ENCODE data around the gene SPACA9. TPM values are rescaled to one million over a fixed set of nuclear protein-coding genes. Genes with fewer than 3 reads are reported as not detected.

The SPACA9 gene
- total and polyA plus RNA-seq, 2 experiments from 2014 or later = 1.1 to 1.5 TPM

DNA sequence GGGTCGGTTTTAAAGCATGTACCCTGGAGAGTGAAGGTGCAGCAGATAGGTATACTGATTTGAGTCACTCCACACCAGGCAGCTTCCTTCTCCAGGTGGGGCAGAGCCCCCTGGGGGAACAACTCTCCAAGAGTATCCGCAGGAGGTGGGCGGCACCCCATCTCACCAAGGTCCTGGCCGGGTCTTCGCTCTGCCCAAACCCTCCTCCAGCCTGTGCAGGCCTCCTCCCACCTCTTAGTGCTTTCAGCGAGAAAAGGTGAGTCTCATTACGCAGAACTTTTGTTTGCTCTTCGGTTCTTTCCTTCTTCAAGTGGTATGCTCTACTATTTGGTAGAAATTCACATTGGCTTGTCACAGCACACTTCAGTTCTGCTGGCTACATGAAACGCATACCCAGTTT is 13.7 kb downstream of the SPACA9 start:
- Mint-ChIP-seq H3K4me1 (no peaks in the 10 kb centered on the region; the same call in 2 of the 3 replicates), H3K36me3 (ENCODE audit: low read depth) (peaks cover 15% of the 10 kb centered on the region; the same call in 1 of the 3 replicates), H3K4me3 (no peak overlapping the region; the same call in 2 of the 3 replicates), H3K27me3 (ENCODE audit: insufficient read depth, low read depth, poor library complexity) (peaks cover 5% of the 10 kb centered on the region), H3K27ac (no peak overlapping the region), H3K9me3 (no peaks in the 10 kb centered on the region)
- TF ChIP-seq, protein P1, sequence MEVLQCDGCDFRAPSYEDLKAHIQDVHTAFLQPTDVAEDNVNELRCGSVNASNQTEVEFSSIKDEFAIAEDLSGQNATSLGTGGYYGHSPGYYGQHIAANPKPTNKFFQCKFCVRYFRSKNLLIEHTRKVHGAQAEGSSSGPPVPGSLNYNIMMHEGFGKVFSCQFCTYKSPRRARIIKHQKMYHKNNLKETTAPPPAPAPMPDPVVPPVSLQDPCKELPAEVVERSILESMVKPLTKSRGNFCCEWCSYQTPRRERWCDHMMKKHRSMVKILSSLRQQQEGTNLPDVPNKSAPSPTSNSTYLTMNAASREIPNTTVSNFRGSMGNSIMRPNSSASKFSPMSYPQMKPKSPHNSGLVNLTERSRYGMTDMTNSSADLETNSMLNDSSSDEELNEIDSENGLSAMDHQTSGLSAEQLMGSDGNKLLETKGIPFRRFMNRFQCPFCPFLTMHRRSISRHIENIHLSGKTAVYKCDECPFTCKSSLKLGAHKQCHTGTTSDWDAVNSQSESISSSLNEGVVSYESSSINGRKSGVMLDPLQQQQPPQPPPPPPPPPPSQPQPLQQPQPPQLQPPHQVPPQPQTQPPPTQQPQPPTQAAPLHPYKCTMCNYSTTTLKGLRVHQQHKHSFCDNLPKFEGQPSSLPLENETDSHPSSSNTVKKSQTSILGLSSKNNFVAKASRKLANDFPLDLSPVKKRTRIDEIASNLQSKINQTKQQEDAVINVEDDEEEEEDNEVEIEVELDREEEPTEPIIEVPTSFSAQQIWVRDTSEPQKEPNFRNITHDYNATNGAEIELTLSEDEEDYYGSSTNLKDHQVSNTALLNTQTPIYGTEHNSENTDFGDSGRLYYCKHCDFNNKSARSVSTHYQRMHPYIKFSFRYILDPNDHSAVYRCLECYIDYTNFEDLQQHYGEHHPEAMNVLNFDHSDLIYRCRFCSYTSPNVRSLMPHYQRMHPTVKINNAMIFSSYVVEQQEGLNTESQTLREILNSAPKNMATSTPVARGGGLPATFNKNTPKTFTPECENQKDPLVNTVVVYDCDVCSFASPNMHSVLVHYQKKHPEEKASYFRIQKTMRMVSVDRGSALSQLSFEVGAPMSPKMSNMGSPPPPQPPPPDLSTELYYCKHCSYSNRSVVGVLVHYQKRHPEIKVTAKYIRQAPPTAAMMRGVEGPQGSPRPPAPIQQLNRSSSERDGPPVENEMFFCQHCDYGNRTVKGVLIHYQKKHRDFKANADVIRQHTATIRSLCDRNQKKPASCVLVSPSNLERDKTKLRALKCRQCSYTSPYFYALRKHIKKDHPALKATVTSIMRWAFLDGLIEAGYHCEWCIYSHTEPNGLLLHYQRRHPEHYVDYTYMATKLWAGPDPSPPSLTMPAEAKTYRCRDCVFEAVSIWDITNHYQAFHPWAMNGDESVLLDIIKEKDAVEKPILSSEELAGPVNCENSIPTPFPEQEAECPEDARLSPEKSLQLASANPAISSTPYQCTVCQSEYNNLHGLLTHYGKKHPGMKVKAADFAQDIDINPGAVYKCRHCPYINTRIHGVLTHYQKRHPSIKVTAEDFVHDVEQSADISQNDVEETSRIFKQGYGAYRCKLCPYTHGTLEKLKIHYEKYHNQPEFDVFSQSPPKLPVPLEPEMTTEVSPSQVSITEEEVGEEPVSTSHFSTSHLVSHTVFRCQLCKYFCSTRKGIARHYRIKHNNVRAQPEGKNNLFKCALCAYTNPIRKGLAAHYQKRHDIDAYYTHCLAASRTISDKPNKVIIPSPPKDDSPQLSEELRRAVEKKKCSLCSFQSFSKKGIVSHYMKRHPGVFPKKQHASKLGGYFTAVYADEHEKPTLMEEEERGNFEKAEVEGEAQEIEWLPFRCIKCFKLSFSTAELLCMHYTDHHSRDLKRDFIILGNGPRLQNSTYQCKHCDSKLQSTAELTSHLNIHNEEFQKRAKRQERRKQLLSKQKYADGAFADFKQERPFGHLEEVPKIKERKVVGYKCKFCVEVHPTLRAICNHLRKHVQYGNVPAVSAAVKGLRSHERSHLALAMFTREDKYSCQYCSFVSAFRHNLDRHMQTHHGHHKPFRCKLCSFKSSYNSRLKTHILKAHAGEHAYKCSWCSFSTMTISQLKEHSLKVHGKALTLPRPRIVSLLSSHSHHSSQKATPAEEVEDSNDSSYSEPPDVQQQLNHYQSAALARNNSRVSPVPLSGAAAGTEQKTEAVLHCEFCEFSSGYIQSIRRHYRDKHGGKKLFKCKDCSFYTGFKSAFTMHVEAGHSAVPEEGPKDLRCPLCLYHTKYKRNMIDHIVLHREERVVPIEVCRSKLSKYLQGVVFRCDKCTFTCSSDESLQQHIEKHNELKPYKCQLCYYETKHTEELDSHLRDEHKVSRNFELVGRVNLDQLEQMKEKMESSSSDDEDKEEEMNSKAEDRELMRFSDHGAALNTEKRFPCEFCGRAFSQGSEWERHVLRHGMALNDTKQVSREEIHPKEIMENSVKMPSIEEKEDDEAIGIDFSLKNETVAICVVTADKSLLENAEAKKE (CRISPR knock-in tag; IDR thresholded peaks at IDR 0.05) = no peak
- peaks cover 14% of the 10 kb centered on the region; the same call in 1 of the 2 replicates for H3K36me3 ChIP-seq (ENCODE audit: insufficient read depth)
- no peak overlapping the region for H3K4me2 ChIP-seq
- H4K20me1 ChIP-seq (replicated peaks; ENCODE audit: insufficient read depth) = 0 out of 2 replicates have a peak, but pooled peaks cover 5% of the 10 kb centered on the region
- H3K4me1 ChIP-seq (ENCODE audit: insufficient read depth) = no peaks in the 10 kb centered on the region
- no peaks in the 10 kb centered on the region for H3K9me2 ChIP-seq (ENCODE audit: insufficient read depth)
- H3F3A ChIP-seq (replicated peaks; ENCODE audit: low read depth) = no peaks in the 10 kb centered on the region
- H3K4me3 ChIP-seq = no peak overlapping the region
- H3K27ac ChIP-seq (ENCODE audit: low read depth) = no peak overlapping the region
- DNase-seq (ENCODE audit: low spot score) = peak; percentile 33
- ATAC-seq = peak; percentile 80
- H3K27me3 ChIP-seq (ENCODE audit: insufficient read depth) = no peaks in the 10 kb centered on the region
- no peak overlapping the region for H2AFZ ChIP-seq
- H3K79me2 ChIP-seq (replicated peaks; ENCODE audit: insufficient read depth) = no peaks in the 10 kb centered on the region

DNA sequence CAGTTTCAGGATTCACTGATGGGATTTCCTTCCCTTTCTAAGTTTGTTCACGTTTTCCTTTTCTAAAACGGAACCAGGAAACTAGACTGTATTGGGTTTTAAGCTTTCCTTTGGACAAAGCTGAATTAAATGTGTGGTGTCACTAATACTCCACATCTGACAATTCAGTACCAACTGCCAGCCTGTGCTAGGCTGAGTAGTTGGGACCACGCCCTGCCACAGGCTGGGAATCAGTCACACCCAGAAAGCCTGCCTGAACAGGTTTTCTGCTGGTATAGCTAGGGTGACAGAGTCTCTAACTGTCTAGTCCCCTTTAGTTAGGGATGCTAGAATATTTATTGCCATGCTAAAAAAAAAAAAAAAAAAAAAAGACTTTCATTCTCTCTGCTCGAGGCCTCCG is 15.6 kb downstream of the SPACA9 start:
- H3K9me2 ChIP-seq (ENCODE audit: insufficient read depth) = no peaks in the 10 kb centered on the region
- H3K36me3 ChIP-seq (ENCODE audit: insufficient read depth) = peaks cover 14% of the 10 kb centered on the region; the same call in 1 of the 2 replicates
- no peaks in the 10 kb centered on the region for H3K27me3 ChIP-seq (ENCODE audit: insufficient read depth)
- no peak overlapping the region for H3K27ac ChIP-seq (ENCODE audit: low read depth)
- DNase-seq (ENCODE audit: low spot score) (no peak), ATAC-seq (no peak)
- Mint-ChIP-seq H3K27ac (no peak overlapping the region), H3K36me3 (ENCODE audit: low read depth) (peaks cover 25% of the 10 kb centered on the region), H3K4me3 (no peak overlapping the region), H3K9me3 (no peaks in the 10 kb centered on the region), H3K4me1 (no peaks in the 10 kb centered on the region; the same call in 2 of the 3 replicates), H3K27me3 (ENCODE audit: insufficient read depth, low read depth, poor library complexity) (peaks cover 5% of the 10 kb centered on the region)
- H2AFZ ChIP-seq = no peak overlapping the region
- no peak overlapping the region for H3K4me2 ChIP-seq
- no peaks in the 10 kb centered on the region for H3F3A ChIP-seq (replicated peaks; ENCODE audit: low read depth)
- H3K79me2 ChIP-seq (replicated peaks; ENCODE audit: insufficient read depth) = no peaks in the 10 kb centered on the region
- no peaks in the 10 kb centered on the region for H3K4me1 ChIP-seq (ENCODE audit: insufficient read depth)
- H3K4me3 ChIP-seq = no peak overlapping the region
- 0 out of 2 replicates have a peak, but pooled peaks cover 5% of the 10 kb centered on the region for H4K20me1 ChIP-seq (replicated peaks; ENCODE audit: insufficient read depth)
- TF ChIP-seq NANOG (IDR thresholded peaks at IDR 0.05; ENCODE audit: borderline replicate concordance) = no peak
- no peak for TF ChIP-seq EZH2phosphoT487 (IDR thresholded peaks at IDR 0.05; ENCODE audit: unreplicated experiment)
- no peak for TF ChIP-seq CREB1 (CRISPR knock-in tag; IDR thresholded peaks at IDR 0.05; ENCODE audit: low read depth)
- TF ChIP-seq, protein P1 (CRISPR knock-in tag; IDR thresholded peaks at IDR 0.05) = no peak
- TF ChIP-seq JUNB (IDR thresholded peaks at IDR 0.05; ENCODE audit: unreplicated experiment) = no peak
- no peak for TF ChIP-seq STAT1 (IDR thresholded peaks at IDR 0.05; ENCODE audit: unreplicated experiment)

Data from GM23338 (cell line).